NT2/D1 (cell line): ENCODE results near the gene GPA33.

Experiments
- SUZ12 ChIP-seq: IDR thresholded peaks from 2 replicates; pipeline ENCODE4 v1.6.1; 2011; ENCODE audit not compliant: insufficient read length, insufficient read depth; ENCODE audit errors: extremely low read depth
- ZNF274 ChIP-seq: IDR thresholded peaks from 2 replicates; pipeline ENCODE4 v1.6.1; 2011; ENCODE audit warnings: mild to moderate bottlenecking, low read depth, low read length

DNA sequence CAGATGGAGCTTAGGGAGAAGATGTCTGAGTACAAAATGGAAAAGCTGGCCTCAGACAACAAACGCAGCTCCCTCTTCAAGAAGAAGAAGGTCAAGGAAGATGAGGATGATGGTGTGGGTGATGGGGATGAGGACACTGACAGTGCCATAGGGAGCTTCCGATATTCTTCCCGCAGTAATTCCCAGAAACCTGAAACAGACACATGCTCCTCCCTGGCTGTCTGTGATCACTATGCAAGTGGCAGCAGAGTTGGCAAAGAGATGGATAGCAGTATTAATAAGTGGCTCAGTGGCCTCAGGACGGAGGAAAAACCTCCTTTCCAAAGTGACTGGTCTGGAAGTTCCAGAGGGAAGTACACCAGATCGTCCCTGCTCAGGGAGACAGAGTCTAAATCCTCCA is 37.5 kb upstream of the GPA33 start:
- TF ChIP-seq SUZ12: no peak
- TF ChIP-seq ZNF274: no peak
